ENCODE results near the gene CHD3. TPM values are rescaled to one million over a fixed set of nuclear protein-coding genes. Genes with fewer than 3 reads are reported as not detected.

Gene CHD3
- total RNA-seq (2022; extraction: Qiagen RNA extraction; ENCODE audit: low read depth): 58.1 to 75.8 TPM (median 63.0 TPM) in 5 replicates

DNA sequence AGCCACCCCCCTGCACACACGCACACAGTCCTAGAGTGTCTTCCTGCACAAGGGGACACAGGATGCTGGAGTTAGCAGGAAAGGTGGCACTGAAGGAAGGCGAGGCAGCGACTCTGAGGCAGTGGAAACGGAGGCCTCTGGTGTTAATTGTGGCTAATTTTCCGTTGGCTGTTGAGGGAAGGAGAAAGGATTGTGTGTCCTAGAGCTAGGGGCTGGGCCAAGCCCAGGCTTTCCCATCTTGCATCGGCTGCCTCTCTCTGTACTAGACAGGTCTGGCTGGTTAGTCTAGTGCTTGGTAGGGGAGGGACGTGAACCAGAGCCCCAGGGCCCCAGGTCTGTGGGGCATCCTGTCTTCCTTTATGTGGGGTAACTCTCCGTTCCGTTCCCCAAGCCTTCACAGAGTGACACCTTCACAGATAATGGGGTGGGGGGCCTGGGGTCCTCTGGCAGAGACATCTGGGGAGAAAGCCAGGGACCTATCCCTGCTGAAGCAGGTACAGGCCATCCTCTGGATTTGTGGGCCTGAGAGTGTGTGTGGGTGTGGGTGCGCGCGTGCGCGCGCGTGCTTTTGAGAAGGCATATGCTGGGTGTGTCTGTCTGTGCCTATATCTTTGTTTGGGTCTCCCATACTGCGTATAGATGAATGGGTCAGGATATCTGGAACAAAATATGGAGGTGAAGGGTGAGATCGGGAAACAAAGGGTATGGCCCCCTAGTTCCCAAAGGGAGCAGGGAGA is at the start of gene CHD3:
Gene CHD3, plus strand, starts transcription at position 606 of the 737 bp plus-strand sequence. CDS start 212 bp downstream, outside the sequence.

DNA sequence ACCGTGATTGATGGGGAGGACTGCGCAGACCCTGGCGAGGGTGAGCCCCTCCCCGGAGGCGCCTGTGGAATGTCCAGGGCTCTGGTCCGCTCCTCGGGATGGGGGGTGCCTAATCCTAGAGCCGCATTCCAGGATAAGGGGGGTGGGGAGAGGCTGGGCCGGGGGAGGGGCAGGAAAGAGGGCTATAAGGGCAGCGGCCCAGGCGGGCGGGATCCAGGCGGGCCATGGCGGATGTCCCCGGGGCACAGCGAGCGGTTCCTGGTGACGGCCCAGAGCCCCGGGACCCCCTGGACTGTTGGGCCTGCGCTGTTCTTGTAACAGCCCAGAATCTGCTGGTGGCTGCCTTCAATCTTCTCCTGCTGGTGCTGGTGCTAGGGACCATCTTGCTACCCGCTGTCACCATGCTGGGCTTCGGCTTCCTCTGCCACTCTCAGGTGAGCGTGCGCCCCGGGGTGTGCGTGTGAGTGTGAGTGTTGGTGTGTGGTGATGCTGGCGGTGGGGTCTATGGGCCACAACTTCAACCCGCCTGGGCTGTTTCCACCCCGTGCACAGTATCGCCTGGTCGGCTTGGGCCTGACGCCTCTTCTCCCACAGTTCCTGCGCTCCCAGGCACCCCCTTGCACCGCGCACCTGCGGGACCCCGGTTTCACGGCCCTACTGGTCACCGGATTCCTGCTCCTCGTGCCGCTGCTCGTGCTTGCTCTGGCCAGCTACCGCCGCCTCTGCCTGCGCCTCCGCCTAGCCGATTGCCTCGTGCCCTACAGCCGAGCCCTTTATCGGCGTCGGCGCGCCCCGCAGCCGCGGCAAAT is 33.5 kb upstream of the CHD3 start, which contains the start of gene TMEM88:
Gene TMEM88, plus strand, starts transcription at position 216 of the 809 bp plus-strand sequence. Its CDS starts 9 bp downstream, at position 225.

DNA sequence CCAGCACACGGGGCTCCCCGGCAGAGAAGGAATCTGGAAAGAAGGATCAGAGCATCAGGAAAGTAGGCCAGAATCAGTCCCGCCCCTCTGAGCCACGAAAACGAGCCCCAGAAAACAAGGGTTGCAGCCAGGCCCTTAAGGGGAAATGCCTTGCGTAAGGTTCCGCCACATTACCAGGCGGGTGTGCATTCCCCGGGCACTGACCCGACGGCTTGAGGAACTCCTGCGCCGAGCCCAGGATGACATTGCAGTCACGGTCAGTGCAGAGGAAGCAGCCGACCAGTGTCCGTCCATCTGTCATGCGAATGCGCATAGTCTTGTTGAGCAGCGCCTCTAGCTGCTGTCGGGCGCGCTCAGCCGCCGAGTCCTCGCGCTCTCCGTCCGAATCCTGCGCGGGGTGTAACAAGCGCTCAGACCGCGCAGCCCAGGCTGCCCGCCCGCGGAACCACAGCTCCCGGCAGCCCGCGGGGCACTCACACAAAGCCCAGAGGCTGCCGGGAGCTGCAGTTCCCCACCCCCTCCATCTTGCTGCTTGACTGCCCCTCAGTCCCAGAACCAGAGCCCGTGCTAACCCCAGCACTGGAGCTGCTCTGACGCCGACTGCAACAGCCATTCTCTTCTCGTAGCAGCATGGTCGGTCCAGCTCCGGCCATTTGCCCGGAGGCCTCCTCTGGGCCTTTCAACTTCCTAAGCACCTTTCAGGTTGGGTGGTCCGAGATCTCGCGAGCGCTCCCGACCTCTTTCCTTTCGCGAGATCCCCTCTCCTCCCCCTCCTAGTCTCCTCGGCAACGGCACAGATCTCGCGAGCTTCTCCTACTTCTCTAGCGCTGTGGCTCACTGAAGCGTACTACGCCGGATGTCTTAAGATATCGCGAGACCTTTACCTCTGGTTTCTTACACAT is 31.5 kb upstream of the CHD3 start, which contains the start of gene NAA38:
Gene NAA38, minus strand, starts transcription at position 749 of the 902 bp plus-strand sequence. Its CDS starts 96 bp downstream, at position 653.

DNA sequence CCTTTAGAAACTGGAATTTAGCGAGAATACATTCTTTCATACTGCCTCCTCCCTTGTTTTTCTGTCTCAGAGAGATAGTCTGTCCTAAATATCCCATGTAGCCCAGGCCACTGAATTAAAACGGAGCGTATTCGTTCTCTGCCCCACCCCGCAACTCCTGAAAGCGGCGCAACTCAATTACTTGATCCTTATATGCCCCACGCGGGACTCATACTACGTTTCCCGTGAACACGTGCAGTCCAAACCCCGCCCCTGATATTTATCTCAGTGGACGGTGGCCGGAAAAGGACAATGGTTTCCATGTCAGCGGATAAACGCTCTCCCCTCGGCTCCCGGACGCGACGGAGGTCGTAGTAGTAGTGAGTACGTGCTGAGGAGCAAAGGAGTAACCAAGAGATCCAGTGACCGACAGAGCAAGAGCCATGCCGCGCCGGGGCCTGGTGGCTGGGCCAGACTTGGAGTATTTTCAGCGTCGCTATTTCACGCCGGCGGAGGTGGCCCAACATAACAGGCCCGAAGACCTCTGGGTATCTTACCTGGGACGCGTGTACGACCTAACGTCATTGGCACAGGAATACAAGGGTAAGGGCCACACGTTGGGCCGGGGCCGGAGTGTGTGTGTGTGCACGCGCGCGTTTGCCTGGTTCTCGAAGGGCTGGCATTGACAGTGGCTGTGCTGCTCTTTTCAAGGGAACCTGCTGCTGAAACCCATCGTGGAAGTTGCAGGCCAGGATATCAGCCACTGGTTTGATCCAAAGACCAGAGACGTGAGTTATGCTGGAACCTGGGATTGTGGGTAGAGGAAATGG is 30.7 kb upstream of the CHD3 start, which contains the start of gene CYB5D1:
Gene CYB5D1, plus strand, starts transcription at position 291 of the 809 bp plus-strand sequence. Its CDS starts 132 bp downstream, at position 423.

DNA sequence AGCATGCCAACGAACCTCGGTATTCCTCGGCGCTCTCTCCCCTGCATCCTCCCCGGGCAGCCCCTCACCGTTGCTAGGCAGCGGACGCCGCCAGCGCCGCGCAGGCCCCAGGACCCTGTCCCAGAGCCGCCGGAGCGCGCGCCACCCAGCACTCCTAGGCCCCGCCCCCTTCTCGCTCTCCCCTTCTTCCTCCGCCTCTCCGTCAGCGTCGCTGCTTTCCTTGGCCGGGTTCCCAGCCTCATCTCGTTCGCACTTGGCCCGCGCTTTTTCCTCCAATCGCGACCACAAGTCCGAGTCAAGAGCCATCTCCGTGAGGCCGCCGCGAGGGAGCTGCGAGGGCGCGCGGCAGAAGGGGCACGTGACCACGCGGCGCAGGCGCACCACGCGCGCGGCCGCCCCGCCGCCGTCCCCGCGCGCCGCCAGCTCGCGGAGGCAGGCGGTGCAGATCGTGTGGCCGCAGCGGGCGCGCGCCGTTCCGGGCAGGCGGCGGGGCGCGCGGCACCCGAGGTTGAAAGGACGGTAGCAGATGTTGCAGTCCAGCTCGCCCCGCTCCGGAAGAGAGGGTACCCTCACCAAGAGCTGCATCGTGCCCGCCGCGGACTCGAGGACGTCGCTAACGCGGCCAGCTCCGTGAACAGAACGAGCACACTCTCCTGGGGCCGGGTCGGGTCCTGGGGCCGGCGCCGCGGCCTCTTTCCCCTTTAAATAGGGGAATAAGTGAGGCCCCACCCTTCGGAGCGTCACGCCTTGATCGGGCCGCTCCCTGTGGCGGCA is 27.2 kb downstream of the CHD3 start, which contains the start of gene RNF227:
Gene RNF227, minus strand, starts transcription at position 679 of the 774 bp plus-strand sequence. Its CDS starts 94 bp downstream, at position 585.

DNA sequence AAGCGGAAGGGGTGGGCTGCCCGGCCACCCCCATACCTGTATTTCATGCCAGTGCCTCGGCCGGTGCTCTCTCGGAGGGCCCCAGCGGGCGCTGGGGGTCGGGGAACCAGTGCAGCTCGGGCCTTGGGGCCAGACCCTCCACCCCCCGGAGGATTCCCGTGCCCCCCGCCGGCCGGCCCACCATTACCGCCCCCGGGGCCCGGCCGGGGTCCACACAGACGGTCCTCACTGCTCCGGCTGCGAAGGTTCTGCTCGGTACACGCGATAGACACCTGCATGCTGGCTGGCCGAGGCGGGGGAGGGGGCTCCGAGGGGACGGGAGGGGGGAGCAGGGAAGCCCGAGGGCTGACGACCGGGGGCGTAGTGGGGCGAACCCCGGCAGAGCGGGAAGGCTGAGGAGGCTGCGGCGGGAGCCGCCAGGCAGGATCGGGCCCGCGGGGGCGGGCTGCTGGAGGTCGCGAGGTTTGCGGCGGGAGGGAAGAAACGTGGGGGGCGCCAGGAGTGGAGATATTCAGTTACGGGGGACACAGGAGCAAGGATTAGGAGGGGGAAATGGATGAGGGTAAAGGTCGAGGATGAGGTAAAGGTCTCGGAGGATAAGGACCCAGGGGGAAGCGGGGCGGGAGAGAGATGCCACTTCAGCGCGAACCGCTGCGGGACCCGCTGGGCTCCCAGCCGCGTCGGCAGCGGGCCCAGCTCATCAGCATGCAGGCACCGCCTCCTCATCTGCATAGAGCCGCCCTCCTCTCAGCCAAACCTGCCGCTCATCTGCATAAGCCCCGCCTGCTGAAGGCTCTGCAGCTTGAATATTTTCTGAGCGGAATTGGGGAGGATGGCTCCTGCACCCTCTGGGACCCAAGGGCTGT is 40.8 kb downstream of the CHD3 start, which contains the start of gene KCNAB3:
Gene KCNAB3, minus strand, starts transcription at position 699 of the 866 bp plus-strand sequence. Its CDS starts 421 bp downstream, at position 278.

DNA sequence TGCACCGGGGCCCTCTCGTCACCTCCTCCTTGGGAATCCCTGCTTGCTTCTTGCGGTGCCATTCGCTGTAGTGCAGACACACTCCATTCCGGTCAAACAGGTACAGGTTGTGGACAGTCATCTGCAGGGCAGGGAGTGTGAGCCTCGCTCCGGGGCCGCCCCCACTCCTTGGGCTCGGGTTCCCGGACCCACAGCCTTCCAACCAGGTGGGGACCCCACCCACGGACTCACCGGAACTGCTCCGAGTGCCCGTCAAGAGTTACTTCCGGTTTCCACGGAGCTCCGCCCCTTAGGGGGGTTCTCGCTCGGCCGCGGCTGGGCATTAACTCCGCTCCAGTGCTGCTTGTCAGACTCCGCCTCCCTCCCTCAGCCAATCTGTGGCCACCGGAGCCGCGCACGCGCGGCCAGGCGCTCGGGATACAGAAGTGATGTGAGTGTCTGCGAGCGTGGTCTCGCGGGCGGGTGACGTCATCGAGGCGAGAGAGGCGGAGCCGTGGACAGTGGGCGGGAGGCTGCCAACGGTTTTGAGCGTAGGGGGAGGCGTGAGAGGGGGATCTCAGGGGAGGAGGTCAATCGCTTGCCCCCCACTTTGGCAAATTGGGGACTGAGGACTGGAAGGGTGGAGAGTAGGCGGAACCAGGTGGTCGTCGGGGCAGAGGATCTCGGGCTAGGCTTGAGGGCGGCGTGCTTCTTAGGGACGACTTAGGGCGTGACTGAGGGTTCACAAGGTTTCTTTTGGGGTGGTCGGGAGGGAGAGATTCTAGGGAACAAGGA is 43.3 kb downstream of the CHD3 start, which contains the start of the genes CNTROB and TRAPPC1:
Gene CNTROB, plus strand, starts transcription at position 498 of the 774 bp plus-strand sequence. CDS start 874 bp downstream, outside the sequence.
Gene TRAPPC1, minus strand, starts transcription at position 238 of the 774 bp plus-strand sequence. Its CDS starts 117 bp downstream, at position 121.

Other genes starting within 250 kb of the CHD3 start
- 0.13 to 0.42 TPM (median 0.27 TPM) in 5 replicates for gene ATP1B2, start 237.9 kb upstream of the CHD3 start, total RNA-seq (2022; extraction: Qiagen RNA extraction; ENCODE audit: low read depth)
- gene TP53, start 201.3 kb upstream of the CHD3 start, total RNA-seq (2022; extraction: Qiagen RNA extraction; ENCODE audit: low read depth): 46.4 to 54.0 TPM (median 52.3 TPM) in 5 replicates
- 33.8 to 47.6 TPM (median 43.3 TPM) in 5 replicates for gene WRAP53, start 200.3 kb upstream of the CHD3 start, total RNA-seq (2022; extraction: Qiagen RNA extraction; ENCODE audit: low read depth)
- gene EFNB3, start 183.6 kb upstream of the CHD3 start, total RNA-seq (2022; extraction: Qiagen RNA extraction; ENCODE audit: low read depth): 0.85 to 1.9 TPM (median 1.7 TPM) in 5 replicates
- gene DNAH2, start 171.0 kb upstream of the CHD3 start, total RNA-seq (2022; extraction: Qiagen RNA extraction; ENCODE audit: low read depth): 0.01 to 0.02 TPM (median 0.02 TPM) in 3 of 5 replicates, not detected in the others
- gene KDM6B, start 54.6 kb upstream of the CHD3 start, total RNA-seq (2022; extraction: Qiagen RNA extraction; ENCODE audit: low read depth): 13.2 to 24.6 TPM (median 20.3 TPM) in 5 replicates
- gene TMEM88, start 33.7 kb upstream of the CHD3 start, total RNA-seq (2022; extraction: Qiagen RNA extraction; ENCODE audit: low read depth): 0.31 to 1.5 TPM (median 0.71 TPM) in 5 replicates
- 188 to 252 TPM (median 226 TPM) in 5 replicates for gene NAA38, start 31.2 kb upstream of the CHD3 start, total RNA-seq (2022; extraction: Qiagen RNA extraction; ENCODE audit: low read depth)
- 17.6 to 22.4 TPM (median 21.6 TPM) in 5 replicates for gene CYB5D1, start 30.8 kb upstream of the CHD3 start, total RNA-seq (2022; extraction: Qiagen RNA extraction; ENCODE audit: low read depth)
- gene RNF227, start 27.5 kb downstream of the CHD3 start, total RNA-seq (2022; extraction: Qiagen RNA extraction; ENCODE audit: low read depth): 0.98 to 1.9 TPM (median 1.4 TPM) in 5 replicates
- gene KCNAB3, start 41.1 kb downstream of the CHD3 start, total RNA-seq (2022; extraction: Qiagen RNA extraction; ENCODE audit: low read depth): 1.5 to 3.4 TPM (median 2.9 TPM) in 5 replicates
- 301 to 369 TPM (median 322 TPM) in 5 replicates for gene TRAPPC1, start 43.2 kb downstream of the CHD3 start, total RNA-seq (2022; extraction: Qiagen RNA extraction; ENCODE audit: low read depth)
- gene CNTROB, start 43.4 kb downstream of the CHD3 start, total RNA-seq (2022; extraction: Qiagen RNA extraction; ENCODE audit: low read depth): 33.2 to 42.2 TPM (median 41.3 TPM) in 5 replicates
- 0.29 to 0.33 TPM in 2 of 5 replicates, not detected in the others for gene GUCY2D, start 113.8 kb downstream of the CHD3 start, total RNA-seq (2022; extraction: Qiagen RNA extraction; ENCODE audit: low read depth)
- not detected in 5 replicates for gene ALOX15B, start 150.3 kb downstream of the CHD3 start, total RNA-seq (2022; extraction: Qiagen RNA extraction; ENCODE audit: low read depth)
- gene ALOX12B, start 198.9 kb downstream of the CHD3 start, total RNA-seq (2022; extraction: Qiagen RNA extraction; ENCODE audit: low read depth): 0.61 to 1.6 TPM (median 1.4 TPM) in 5 replicates
- 5.7 to 11.5 TPM (median 6.9 TPM) in 5 replicates for gene ALOXE3, start 229.7 kb downstream of the CHD3 start, total RNA-seq (2022; extraction: Qiagen RNA extraction; ENCODE audit: low read depth)
- gene HES7, start 235.3 kb downstream of the CHD3 start, total RNA-seq (2022; extraction: Qiagen RNA extraction; ENCODE audit: low read depth): 0.40 to 3.1 TPM (median 2.0 TPM) in 5 replicates